Epithelial cell of esophagus (primary cell): ENCODE measurements around the gene KRT3.

Source experiments
- DNase-seq: peaks from one replicate; pipeline ENCODE4 v3.0.0; 2010; ENCODE audit warnings: low read depth
- H3K4me3 ChIP-seq: 2 replicates; pipeline ENCODE4 v1.5.1; 2011; ENCODE audit warnings: mild to moderate bottlenecking, low read length, control low read depth
- TF ChIP-seq, protein P1 (sequence below): IDR thresholded peaks from 2 replicates; pipeline ENCODE4 v1.5.1; 2011; ENCODE audit warnings: low read depth, mild to moderate bottlenecking, low read length, control low read depth, inconsistent platforms; ENCODE audit not compliant: insufficient read depth; ENCODE audit errors: missing control alignments

Gene KRT3

DNA sequence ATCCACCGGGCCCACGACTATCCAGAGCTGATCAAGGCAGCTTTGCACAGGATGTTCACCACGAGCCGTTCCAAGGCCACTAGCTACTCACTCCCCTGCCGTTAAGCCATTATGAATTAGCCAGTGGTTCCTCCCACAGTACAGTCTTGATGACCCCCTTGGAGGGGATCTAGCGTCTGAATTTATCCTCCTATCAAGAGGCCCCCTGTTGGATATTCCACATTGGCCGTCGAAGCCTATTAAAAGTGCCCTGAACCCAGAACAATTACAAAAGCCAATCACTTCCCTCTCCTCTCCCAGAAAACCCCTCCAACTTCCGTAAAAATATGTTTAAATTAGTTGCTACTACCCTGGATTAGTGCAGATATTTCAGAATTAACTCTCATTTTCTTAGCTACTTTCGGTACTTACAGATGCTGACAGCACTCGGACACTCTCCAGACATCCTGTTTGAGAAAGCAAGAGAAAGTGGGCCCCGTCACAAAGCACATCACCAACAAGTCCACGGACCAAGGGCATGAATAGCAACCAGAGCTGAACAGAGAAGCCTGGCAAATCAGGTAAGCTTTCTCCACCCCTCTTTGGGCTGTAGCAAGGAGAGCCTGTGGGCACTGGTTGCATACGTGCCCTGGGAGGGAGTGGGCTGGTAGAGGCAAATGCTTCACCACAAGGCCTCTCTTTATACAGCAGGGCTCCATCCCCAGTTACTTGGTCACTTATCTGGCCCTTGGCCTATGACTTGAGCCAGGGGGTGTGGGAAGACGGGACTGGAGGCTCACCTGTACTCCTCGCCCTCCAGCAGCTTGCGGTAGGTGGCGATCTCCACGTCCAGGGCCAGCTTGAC lies 5.3 kb downstream of the KRT3 start:
- no peak overlapping the region for H3K4me3 ChIP-seq
- no peak for DNase-seq
- TF ChIP-seq, protein P1, sequence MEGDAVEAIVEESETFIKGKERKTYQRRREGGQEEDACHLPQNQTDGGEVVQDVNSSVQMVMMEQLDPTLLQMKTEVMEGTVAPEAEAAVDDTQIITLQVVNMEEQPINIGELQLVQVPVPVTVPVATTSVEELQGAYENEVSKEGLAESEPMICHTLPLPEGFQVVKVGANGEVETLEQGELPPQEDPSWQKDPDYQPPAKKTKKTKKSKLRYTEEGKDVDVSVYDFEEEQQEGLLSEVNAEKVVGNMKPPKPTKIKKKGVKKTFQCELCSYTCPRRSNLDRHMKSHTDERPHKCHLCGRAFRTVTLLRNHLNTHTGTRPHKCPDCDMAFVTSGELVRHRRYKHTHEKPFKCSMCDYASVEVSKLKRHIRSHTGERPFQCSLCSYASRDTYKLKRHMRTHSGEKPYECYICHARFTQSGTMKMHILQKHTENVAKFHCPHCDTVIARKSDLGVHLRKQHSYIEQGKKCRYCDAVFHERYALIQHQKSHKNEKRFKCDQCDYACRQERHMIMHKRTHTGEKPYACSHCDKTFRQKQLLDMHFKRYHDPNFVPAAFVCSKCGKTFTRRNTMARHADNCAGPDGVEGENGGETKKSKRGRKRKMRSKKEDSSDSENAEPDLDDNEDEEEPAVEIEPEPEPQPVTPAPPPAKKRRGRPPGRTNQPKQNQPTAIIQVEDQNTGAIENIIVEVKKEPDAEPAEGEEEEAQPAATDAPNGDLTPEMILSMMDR: no peak

DNA sequence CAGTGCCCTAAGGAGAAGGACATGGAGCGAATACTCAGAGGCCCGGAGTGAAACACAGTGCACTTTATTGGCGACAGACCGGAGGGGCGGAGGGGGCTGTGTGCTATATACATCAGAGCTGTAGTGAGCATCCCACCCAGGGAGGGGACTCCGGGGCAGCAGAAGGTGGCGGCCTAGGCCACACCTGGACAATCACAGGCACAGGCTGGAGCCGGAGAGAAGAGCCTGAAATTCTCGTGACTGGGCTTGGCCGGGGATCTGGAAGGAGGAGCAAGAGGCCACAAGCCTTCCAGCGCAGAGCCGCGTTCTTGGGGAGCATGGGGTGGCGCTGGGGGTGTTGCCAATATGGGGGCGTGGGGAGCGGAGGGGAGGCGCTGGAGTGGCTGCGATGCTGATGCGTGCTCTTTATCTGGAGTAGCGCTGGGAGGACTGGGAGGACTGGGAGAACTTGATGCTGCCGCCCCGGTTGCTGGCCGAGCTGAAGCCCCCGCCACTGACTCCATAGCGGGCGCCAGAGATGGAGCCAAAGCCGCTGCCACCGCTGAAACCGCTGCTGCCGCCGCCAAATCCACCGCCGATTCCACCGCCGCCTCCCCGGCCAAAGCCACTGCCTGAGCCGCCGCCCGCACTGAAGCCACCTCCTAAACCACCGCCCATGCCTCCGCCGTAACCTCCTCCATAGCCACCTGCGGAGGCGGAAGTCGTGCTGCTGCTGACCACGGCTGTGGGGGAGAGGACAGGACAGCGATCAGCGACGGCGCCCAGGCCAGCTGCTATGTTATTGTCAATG lies 6.1 kb downstream of the KRT3 start:
- no peak for DNase-seq
- TF ChIP-seq, protein P1: no peak
- no peak overlapping the region for H3K4me3 ChIP-seq

DNA sequence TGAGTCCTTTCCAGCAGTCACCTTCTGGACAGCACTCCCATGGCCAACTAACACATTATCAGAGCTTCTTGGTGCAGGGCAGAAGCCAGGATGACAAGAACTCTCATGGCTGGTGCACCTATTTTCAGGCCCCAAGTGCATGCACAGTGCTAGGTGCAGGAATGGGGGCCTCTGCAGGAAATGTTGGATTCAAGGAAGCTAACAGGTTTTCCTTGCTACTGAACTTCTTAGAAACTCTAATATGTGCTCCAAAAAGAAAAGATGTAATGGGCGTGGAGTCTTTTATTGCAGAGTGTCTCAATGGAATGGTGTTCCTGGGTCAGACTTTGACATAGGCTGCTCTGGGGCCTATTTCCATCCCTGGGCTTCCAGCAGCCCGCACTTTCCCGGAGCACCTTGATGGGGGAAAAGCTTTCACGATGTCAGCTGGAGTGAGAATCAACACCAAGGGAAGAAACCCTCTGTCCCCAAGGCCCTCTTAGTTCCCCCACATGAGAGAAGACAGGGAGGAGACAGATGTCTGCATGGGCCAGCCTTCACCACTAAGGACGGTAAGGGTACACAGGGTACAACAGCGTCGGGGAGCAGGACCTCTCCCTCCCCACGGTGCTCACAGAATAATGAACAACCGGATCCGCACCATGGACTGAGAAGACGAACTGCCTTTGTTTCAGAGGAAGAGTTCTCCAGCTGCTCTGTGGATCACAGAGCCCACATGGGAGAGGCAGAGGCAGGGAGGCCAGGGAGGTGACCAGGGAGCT lies 6.9 kb downstream of the KRT3 start:
- TF ChIP-seq, protein P1: no peak
- no peak for DNase-seq
- no peak overlapping the region for H3K4me3 ChIP-seq

DNA sequence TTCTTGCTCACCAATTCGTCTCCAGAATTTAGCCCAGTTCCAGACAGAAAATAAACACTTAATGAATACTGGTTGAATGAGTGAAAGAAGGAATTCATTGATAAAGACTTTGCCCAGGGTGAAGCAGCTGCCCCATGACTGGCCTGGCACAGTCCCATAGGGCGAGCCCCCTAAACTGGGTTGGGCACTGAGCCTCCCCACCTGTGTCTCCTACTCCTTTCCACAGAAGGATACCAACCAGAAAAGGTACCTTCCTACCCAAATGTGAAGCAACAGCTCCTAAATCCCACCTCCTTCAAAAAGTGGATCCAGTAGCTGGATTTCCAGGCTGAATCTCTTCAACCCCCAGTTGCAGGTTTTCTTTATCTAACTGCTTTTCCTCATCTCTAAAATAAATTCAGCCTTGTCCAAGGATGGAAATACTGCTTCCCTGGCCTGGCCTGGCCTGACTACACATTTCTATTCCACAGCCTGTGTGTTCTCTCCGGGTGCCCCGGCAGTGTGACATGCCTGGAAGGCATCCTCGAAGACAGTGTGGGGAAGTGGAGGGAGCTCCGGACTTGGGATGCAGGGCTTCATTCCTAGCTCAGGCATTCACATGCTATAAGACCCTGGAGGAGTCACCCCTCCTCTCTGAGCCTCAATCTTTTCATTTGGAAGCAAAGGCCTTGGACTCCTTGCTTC lies 7.6 kb downstream of the KRT3 start:
- no peak overlapping the region for H3K4me3 ChIP-seq
- no peak for DNase-seq
- TF ChIP-seq, protein P1: no peak

DNA sequence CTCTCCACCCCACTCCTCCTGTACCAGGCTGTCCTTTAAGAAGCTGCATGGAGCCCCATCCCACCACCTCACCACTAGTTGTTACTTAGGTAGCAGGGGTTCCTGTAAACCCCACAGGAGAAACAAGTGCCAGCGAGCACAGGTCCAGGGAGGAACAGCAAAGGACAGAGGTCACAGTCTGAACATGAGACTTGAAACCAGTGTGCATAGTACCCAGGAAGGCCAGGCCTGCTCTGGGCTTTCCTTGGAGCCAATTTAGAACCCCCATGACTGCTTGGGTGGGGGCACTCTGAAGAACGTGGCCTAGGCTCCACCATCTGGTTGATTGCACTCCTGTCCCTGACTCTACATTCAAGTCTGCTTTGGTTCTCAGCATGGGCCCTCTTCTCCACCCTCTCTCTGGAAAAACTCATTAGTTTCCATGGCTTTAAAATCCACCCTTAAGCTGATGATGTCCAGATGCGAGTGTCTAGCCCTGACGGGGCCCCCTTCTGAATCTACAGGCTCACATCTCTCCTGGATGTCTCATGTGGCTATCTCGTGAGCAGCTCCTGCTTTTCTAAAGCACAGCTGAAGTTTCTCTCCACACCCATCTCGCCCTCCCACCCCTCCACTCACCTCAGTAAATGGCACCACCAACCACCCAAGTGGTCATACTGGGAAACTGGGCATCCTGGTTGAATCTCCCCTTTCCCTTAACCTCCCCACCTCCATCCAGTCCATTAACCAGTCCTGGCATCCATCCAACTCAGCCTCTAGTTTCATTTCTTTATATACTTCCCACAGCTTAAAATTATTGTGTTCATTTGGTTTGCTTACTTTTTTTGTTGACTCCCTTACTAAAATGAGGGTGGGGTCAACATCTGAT lies 8.4 kb downstream of the KRT3 start:
- no peak for DNase-seq
- TF ChIP-seq, protein P1: no peak
- no peak overlapping the region for H3K4me3 ChIP-seq
